Endothelial cell (in vitro differentiated cells): Measurements from ENCODE around the gene KBTBD6. TPM values are rescaled to one million over a fixed set of nuclear protein-coding genes. Genes with fewer than 3 reads are reported as not detected.
"Not testable (repeated sequence)": the region's sequence is repeated elsewhere in the genome, so short reads cannot be mapped to it uniquely, and the experiment has no call there.

Experiments
- DNase-seq: peaks from one replicate; pipeline ENCODE4 v3.0.0; 2021; ENCODE audit warnings: low spot score
- H3K27ac Mint-ChIP-seq: one replicate; pipeline ENCODE4 v1.8.0; 2021; ENCODE audit warnings: mixed read lengths, inconsistent platforms; ENCODE audit not compliant: unreplicated experiment
- H3K27me3 Mint-ChIP-seq: one replicate; pipeline ENCODE4 v1.8.0; 2021; ENCODE audit warnings: mild to moderate bottlenecking, moderate library complexity, mixed read lengths, inconsistent platforms; ENCODE audit not compliant: unreplicated experiment
- H3K36me3 Mint-ChIP-seq: one replicate; pipeline ENCODE4 v1.8.0; 2021; ENCODE audit warnings: mild to moderate bottlenecking, low read depth, mixed read lengths, inconsistent platforms; ENCODE audit not compliant: unreplicated experiment
- H3K4me1 Mint-ChIP-seq: one replicate; pipeline ENCODE4 v1.8.0; 2021; ENCODE audit warnings: mild to moderate bottlenecking, mixed read lengths, inconsistent platforms; ENCODE audit not compliant: unreplicated experiment
- H3K4me3 Mint-ChIP-seq: one replicate; pipeline ENCODE4 v1.8.0; 2021; ENCODE audit warnings: mild to moderate bottlenecking, mixed read lengths, inconsistent platforms; ENCODE audit not compliant: unreplicated experiment
- H3K9me3 Mint-ChIP-seq: one replicate; pipeline ENCODE4 v1.8.0; 2021; ENCODE audit warnings: mixed read lengths, inconsistent platforms; ENCODE audit not compliant: unreplicated experiment
- total RNA-seq: library from RNA; stranded (reverse); fragmentation: NEBNext Ultra II Directional; extraction: Animal tissue kit (Norgen Biotek cat#: 25700); gene quantifications from one replicate; pipeline ENCODE4 v1.2.1, GENCODE V29; 2021; ENCODE audit not compliant: unreplicated experiment
- TF ChIP-seq, protein P1 (sequence below): fragments of 200-600 bp; sonication (generic); IDR thresholded peaks from one replicate; pipeline ENCODE4 v1.5.0; 2021; ENCODE audit warnings: antibody characterized with exemption; ENCODE audit not compliant: unreplicated experiment

The KBTBD6 gene
- total RNA-seq, 1 donor from 2014 or later = 5.3 TPM

- TF ChIP-seq, protein P1, sequence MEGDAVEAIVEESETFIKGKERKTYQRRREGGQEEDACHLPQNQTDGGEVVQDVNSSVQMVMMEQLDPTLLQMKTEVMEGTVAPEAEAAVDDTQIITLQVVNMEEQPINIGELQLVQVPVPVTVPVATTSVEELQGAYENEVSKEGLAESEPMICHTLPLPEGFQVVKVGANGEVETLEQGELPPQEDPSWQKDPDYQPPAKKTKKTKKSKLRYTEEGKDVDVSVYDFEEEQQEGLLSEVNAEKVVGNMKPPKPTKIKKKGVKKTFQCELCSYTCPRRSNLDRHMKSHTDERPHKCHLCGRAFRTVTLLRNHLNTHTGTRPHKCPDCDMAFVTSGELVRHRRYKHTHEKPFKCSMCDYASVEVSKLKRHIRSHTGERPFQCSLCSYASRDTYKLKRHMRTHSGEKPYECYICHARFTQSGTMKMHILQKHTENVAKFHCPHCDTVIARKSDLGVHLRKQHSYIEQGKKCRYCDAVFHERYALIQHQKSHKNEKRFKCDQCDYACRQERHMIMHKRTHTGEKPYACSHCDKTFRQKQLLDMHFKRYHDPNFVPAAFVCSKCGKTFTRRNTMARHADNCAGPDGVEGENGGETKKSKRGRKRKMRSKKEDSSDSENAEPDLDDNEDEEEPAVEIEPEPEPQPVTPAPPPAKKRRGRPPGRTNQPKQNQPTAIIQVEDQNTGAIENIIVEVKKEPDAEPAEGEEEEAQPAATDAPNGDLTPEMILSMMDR = no peak
- no peak for DNase-seq
- Mint-ChIP-seq H3K36me3 (no peaks in the 10 kb centered on the region), H3K27me3 (peaks cover 2% of the 10 kb centered on the region), H3K4me3 (peak overlapping the region; percentile 90), H3K4me1 (peaks cover 22% of the 10 kb centered on the region), H3K27ac (no peak overlapping the region), H3K9me3 (no peaks in the 10 kb centered on the region)
Measured at GRCh38 chr13:41133951-41134350, 1.3 kb upstream of the KBTBD6 start.

DNA sequence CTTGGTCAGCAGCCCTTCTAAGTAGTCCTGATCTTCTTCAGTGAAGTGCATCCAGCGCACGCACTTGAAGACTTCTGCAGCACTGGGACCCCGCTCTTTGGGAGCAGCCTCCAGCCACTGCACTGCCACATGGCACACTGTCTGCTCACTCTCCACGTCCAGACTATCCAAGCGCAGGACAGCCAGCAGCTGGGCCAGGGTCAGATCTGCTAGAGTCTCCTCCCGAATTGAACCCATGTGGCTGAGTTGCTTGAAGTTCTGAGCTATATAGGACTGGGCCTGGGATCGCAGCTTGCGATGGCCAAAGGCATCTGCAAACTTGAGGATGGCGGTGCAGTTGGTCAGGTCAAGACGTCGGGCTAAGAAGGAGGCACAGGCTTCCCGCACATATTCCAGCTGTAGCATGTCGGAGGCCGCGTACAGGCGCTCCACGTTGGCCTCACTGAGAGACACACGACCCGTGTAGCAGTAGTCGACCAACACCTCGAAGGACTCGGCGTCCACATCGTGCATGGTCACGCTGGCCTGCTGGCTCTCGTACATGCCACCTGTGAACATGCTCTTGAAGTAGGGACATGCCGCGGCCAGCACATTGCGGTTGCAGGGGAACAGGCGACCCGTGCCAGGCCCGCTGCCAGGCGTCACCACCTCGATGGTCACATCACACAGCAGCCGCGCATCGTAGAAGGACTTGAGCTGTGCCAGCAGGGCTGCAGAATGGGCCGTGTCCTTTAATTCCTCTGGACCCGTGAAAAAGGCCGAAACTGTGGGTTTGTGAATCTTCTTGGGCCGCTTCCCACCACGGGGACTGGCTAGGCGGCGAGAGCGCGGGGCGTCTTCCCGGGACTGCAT, 716 bp downstream of the KBTBD6 start:
- H3K27ac Mint-ChIP-seq = peak overlapping the region; percentile 12
- not testable (repeated sequence) for H3K36me3 Mint-ChIP-seq, H3K27me3 Mint-ChIP-seq, H3K9me3 Mint-ChIP-seq
- peak overlapping the region; percentile 90 for H3K4me3 Mint-ChIP-seq
- H3K4me1 Mint-ChIP-seq = peaks cover 22% of the 10 kb centered on the region
- DNase-seq = peak; percentile 3

- not testable (repeated sequence) for H3K36me3 Mint-ChIP-seq
Measured at GRCh38 chr13:41131189-41131588, 1.4 kb downstream of the KBTBD6 start.

GRCh38 chr13:41130356-41130755, 2.2 kb downstream of the KBTBD6 start:
- peaks cover 22% of the 10 kb centered on the region for H3K4me1 Mint-ChIP-seq
- H3K36me3 Mint-ChIP-seq = no peaks in the 10 kb centered on the region
- TF ChIP-seq, protein P1 = no peak
- peak overlapping the region; percentile 18 for H3K4me3 Mint-ChIP-seq
- H3K27ac Mint-ChIP-seq = no peak overlapping the region
- no peaks in the 10 kb centered on the region for H3K9me3 Mint-ChIP-seq
- peaks cover 2% of the 10 kb centered on the region for H3K27me3 Mint-ChIP-seq
- no peak for DNase-seq

More at GRCh38 chr13:41131189-41131588, 1.4 kb downstream of the KBTBD6 start:
- not testable (repeated sequence) for DNase-seq, H3K27me3 Mint-ChIP-seq, H3K27ac Mint-ChIP-seq, H3K9me3 Mint-ChIP-seq
- peaks cover 22% of the 10 kb centered on the region for H3K4me1 Mint-ChIP-seq
- H3K4me3 Mint-ChIP-seq = peak overlapping the region; percentile 52

GRCh38 chr13:41127701-41128100, 4.9 kb downstream of the KBTBD6 start:
- Mint-ChIP-seq H3K9me3 (no peaks in the 10 kb centered on the region), H3K36me3 (no peaks in the 10 kb centered on the region), H3K27me3 (peaks cover 2% of the 10 kb centered on the region), H3K4me1 (peaks cover 16% of the 10 kb centered on the region), H3K27ac (no peak overlapping the region), H3K4me3 (no peak overlapping the region)
- TF ChIP-seq, protein P1 = no peak
- no peak for DNase-seq

- H3K27me3 Mint-ChIP-seq = no peaks in the 10 kb centered on the region
- no peaks in the 10 kb centered on the region for H3K9me3 Mint-ChIP-seq
- H3K36me3 Mint-ChIP-seq = no peaks in the 10 kb centered on the region
- H3K4me1 Mint-ChIP-seq = no peaks in the 10 kb centered on the region
- TF ChIP-seq, protein P1 = no peak
- no peak overlapping the region for H3K4me3 Mint-ChIP-seq
- no peak overlapping the region for H3K27ac Mint-ChIP-seq
- no peak for DNase-seq
Measured at GRCh38 chr13:41122838-41123237, 9.8 kb downstream of the KBTBD6 start.
